HG03097 (cell line): ENCODE measurements around the gene CCDC34.

Source experiments
- ATAC-seq: cut with Tn5 transposase; IDR thresholded peaks from one replicate; pipeline ENCODE4 v1.9.1; 2021; ENCODE audit not compliant: unreplicated experiment, low FRiP score

Gene CCDC34

GRCh38 chr11:27292637-27293010 is 70.4 kb downstream of the CCDC34 start:
- ATAC-seq, result no peak

GRCh38 chr11:27291954-27292636 is 70.9 kb downstream of the CCDC34 start:
- no peak for ATAC-seq

GRCh38 chr11:27291302-27291889 is 71.6 kb downstream of the CCDC34 start:
- ATAC-seq, result no peak

- no peak for ATAC-seq
Observed at GRCh38 chr11:27290261-27291050, 72.6 kb downstream of the CCDC34 start.
